NCI-H1048 (cell line): ENCODE data around the gene PCDHGB5.
"Not testable (repeated sequence)": the region's sequence is repeated elsewhere in the genome, so short reads cannot be mapped to it uniquely, and the experiment has no call there.

Experiments used
- DNase-seq: peaks from one replicate; lab custom pipeline; 2025; lab: John Stamatoyannopoulos, UW

The PCDHGB5 gene

GRCh38 chr5:141412854-141413539, 15.2 kb downstream of the PCDHGB5 start, which contains the start of gene PCDHGA10:
Gene PCDHGA10 (plus strand): TSS chr5:141412987. CDS start chr5:141413176, 189 bp downstream.
- DNase-seq, result no peak

DNA sequence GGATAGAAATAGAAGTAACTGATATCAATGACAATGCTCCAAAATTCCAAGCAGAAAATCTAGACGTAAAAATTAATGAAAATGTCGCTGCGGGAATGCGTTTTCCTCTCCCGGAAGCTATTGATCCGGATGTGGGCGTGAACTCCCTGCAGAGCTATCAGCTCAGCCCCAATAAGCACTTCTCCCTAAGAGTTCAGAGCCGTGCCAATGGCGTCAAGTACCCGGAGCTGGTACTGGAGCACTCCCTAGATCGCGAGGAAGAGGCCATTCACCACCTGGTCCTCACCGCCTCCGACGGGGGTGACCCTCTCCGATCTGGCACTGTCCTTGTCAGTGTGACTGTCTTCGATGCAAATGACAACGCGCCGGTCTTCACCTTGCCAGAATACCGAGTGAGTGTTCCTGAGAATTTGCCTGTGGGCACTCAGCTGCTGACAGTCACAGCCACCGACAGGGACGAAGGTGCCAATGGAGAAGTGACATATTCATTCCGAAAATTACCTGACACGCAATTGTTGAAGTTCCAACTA, 15.9 kb downstream of the PCDHGB5 start:
- DNase-seq, result no peak

DNA sequence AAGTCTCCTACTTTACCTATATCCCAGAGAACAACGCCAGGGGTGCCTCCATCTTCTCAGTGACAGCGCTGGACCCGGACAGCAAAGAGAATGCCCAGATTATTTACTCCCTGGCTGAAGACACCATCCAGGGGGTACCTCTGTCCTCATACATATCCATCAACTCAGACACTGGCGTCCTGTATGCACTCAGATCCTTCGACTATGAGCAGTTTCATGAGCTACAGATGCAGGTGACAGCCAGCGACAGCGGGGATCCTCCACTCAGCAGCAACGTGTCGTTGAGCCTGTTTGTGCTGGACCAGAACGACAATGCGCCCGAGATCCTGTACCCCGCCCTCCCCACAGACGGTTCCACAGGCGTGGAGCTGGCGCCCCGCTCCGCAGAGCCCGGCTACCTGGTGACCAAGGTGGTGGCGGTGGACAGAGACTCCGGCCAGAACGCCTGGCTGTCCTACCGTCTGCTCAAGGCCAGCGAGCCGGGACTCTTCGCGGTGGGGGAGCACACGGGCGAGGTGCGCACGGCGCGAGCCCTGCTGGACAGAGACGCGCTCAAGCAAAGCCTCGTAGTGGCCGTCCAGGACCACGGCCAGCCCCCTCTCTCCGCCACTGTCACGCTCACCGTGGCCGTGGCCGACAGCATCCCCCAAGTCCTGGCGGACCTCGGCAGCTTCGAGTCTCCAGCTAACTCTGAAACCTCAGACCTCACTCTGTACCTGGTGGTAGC, 17.0 kb downstream of the PCDHGB5 start:
- not testable (repeated sequence) for DNase-seq

DNA sequence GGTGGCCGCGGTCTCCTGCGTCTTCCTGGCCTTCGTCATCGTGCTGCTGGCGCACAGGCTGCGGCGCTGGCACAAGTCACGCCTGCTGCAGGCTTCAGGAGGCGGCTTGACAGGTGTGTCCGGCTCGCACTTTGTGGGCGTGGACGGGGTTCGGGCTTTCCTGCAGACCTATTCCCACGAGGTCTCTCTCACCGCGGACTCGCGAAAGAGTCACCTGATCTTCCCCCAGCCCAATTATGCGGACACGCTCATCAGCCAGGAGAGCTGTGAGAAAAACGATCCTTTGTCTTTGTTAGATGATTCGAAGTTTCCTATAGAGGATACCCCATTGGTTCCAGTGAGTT, 17.5 kb downstream of the PCDHGB5 start:
- not testable (repeated sequence) for DNase-seq

- not testable (repeated sequence) for DNase-seq
These were observed 19.9 kb downstream of the PCDHGB5 start, which contains the start of gene PCDHGB7 for GRCh38 chr5:141417494-141418172. Gene PCDHGB7 (plus strand): TSS chr5:141417677. CDS start chr5:141417860, 183 bp downstream.

GRCh38 chr5:141419074-141419880, 21.5 kb downstream of the PCDHGB5 start:
- DNase-seq, result no peak

DNA sequence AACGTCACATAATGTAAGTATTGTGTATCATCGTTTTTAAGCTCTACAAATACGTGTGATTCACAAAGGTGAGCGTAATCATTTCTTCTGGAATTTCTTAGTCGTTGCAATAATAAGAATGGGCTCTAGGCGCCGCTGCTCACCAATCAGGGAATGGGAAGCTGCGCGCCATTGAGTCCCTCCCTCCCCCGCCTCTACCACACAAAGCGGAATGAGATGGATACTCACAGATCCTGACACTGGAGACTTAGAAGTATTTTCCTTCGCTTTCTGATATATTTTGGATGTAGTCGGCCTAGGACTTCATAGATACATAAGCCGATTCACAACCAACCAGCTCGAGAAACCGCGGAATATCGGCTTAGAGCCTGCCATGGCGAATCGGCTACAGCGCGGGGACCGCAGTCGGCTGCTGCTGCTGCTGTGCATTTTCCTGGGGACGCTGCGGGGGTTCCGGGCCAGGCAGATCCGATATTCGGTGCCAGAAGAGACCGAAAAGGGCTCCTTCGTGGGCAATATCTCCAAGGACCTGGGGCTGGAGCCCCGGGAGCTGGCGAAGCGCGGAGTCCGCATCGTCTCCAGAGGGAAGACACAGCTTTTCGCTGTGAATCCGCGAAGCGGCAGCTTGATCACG, 23.2 kb downstream of the PCDHGB5 start, which contains the start of gene PCDHGA11:
Gene PCDHGA11 (plus strand): TSS at position 197 of the 634 bp plus-strand sequence. CDS start 177 bp downstream, at position 374.
- no peak for DNase-seq

DNA sequence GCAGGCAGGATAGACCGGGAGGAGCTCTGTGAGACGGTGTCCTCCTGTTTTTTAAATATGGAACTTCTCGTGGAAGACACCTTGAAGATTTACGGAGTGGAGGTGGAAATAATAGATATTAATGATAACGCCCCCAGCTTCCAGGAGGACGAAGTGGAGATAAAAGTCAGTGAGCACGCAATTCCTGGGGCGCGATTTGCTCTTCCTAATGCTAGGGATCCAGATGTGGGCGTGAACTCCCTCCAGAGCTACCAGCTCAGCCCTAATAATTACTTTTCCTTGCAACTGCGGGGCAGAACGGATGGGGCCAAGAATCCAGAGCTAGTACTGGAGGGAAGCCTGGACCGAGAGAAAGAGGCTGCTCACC, 23.7 kb downstream of the PCDHGB5 start:
- no peak for DNase-seq

DNA sequence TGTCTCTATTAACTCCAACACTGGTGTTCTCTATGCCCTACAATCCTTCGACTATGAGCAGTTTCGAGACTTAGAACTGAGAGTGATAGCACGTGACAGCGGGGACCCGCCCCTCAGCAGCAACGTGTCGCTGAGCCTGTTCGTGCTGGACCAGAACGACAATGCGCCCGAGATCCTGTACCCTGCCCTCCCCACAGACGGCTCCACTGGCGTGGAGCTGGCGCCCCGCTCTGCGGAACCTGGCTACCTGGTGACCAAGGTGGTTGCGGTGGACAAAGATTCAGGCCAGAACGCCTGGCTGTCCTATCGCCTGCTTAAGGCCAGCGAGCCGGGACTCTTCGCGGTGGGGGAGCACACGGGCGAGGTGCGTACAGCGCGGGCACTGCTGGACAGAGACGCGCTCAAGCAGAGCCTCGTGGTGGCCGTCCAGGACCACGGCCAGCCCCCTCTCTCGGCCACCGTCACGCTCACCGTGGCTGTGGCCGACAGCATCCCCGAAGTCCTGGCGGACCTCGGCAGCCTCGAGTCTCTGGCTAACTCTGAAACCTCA, 25.1 kb downstream of the PCDHGB5 start:
- DNase-seq, result no peak

- DNase-seq, result no peak
These were observed 30.2 kb downstream of the PCDHGB5 start for GRCh38 chr5:141427783-141428426.

DNA sequence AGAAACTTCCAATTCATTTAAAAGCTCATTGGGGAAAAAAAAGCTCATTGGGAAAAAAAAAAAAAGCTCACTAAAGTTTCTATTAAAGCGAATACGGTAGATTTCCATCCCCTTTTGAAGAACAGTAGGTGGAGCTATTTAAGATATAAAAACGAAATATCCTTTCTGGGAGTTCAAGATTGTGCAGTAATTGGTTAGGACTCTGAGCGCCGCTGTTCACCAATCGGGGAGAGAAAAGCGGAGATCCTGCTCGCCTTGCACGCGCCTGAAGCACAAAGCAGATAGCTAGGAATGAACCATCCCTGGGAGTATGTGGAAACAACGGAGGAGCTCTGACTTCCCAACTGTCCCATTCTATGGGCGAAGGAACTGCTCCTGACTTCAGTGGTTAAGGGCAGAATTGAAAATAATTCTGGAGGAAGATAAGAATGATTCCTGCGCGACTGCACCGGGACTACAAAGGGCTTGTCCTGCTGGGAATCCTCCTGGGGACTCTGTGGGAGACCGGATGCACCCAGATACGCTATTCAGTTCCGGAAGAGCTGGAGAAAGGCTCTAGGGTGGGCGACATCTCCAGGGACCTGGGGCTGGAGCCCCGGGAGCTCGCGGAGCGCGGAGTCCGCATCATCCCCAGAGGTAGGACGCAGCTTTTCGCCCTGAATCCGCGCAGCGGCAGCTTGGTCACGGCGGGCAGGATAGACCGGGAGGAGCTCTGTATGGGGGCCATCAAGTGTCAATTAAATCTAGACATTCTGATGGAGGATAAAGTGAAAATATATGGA, 32.8 kb downstream of the PCDHGB5 start, which contains the start of gene PCDHGA12:
Gene PCDHGA12 (plus strand): TSS at position 176 of the 782 bp plus-strand sequence. CDS start 253 bp downstream, at position 429.
- DNase-seq, result no peak

- no peak for DNase-seq
These were observed 33.5 kb downstream of the PCDHGB5 start for GRCh38 chr5:141431286-141431685.

GRCh38 chr5:141432308-141432707, 34.6 kb downstream of the PCDHGB5 start:
- not testable (repeated sequence) for DNase-seq

GRCh38 chr5:141432726-141433125, 35.0 kb downstream of the PCDHGB5 start:
- DNase-seq, result not testable (repeated sequence)

- DNase-seq, result no peak
These were observed 36.3 kb downstream of the PCDHGB5 start for GRCh38 chr5:141434006-141434405.

DNA sequence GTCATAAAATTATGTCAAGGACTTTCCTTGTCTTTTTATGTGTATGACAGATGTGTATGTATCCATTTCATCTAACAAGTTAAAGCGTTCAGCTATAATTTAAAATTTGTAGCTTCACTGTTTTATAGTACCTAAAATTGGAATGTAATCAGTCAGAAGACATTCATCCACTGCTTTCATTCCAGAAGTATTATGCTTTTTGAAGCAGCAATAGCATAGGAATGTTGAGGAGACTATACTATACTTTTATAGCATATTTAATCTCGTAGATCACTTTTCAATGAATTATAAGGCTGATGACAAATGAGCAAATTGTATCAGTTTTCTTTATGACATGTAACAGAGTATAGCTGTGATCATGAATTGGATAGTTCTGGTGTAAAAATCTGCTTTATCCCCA, 39.5 kb downstream of the PCDHGB5 start:
- no peak for DNase-seq

GRCh38 chr5:141439411-141440141, 41.8 kb downstream of the PCDHGB5 start:
- peak; percentile 49 for DNase-seq

DNA sequence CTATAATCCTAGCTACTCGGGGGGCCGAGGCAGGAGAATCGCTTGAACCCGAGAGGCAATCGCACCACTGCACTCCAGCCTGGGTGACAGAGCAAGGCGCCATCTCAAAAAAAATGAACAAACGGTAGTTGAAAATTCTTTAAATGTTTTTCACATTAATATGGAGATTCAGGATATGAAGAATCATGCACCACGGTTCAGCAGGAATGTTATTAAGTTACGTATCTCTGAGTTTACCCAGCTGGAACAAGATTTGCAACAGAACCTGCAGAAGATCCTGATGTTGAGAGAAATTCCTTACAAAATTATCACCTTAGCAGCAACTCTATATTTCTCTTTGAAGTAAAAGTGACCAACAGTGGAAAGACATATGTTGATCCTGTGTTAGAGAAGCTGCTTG, 42.6 kb downstream of the PCDHGB5 start:
- no peak for DNase-seq
